Stimulated activated effector memory CD8-positive, alpha-beta T cell treated with anti-CD3 and anti-CD28 coated beads, Interleukin-12 subunit alpha, Interleukin-12 subunit beta, amount 100 ng/mL, for 72 hours (primary cell): ENCODE results near the gene REV3L.
A peak's percentile ranks its signal among the peaks of the same experiment; 100 is the strongest.

ENCODE experiments used
- ATAC-seq: fragments of 150-1000 bp; cut with Tn5 transposase; 2 replicates; pipeline ENCODE4 v1.10.0; 2021
- DNase-seq, 2 donors: peaks; one replicate each; pipeline ENCODE4 v3.0.0; 2021 to 2022; ENCODE audit warnings: low spot score in 2 of 2
- H3K27ac Mint-ChIP-seq: one replicate; pipeline ENCODE4 v1.8.0; 2022; ENCODE audit warnings: mild to moderate bottlenecking, mixed read lengths
- H3K36me3 Mint-ChIP-seq: one replicate; pipeline ENCODE4 v1.8.0; 2022; ENCODE audit warnings: mild to moderate bottlenecking, mixed read lengths
- H3K4me1 Mint-ChIP-seq: one replicate; pipeline ENCODE4 v1.8.0; 2022; ENCODE audit warnings: mixed read lengths
- H3K4me3 Mint-ChIP-seq: one replicate; pipeline ENCODE4 v1.8.0; 2022; ENCODE audit warnings: mild to moderate bottlenecking, mixed read lengths
- H3K9me3 Mint-ChIP-seq: one replicate; pipeline ENCODE4 v1.8.0; 2022; ENCODE audit warnings: mixed read lengths

Gene REV3L

DNA sequence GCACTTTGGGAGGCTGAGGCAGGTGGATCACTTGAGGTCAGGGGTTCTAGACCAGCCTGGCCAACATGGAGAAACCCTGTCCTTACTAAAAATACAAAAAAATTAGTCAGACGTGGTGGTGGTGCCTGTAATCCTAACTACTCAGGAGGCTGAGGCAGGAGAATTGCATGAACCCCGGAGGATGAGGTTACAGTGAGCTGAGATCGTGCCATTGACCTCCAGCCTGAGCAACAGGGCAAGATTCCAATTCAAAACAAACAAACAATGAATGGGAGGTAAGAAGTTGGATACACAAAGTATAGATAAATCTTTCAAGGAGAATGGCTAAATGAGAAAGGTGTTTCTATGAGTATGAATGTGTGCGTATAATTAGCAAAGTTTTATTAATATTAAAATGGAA is 75.3 kb downstream of the REV3L start:
- DNase-seq, result no peak
- Mint-ChIP-seq H3K9me3 (no peaks in the 10 kb centered on the region), H3K36me3 (peaks cover 66% of the 10 kb centered on the region), H3K27ac (peak overlapping the region; percentile 75), H3K4me1 (peaks cover 19% of the 10 kb centered on the region), H3K4me3 (no peak overlapping the region)
- no peak for ATAC-seq

GRCh38 chr6:111406200-111406721 is 76.8 kb downstream of the REV3L start:
- Mint-ChIP-seq H3K27ac (peak overlapping the region; percentile 4), H3K36me3 (peaks cover 71% of the 10 kb centered on the region)

DNA sequence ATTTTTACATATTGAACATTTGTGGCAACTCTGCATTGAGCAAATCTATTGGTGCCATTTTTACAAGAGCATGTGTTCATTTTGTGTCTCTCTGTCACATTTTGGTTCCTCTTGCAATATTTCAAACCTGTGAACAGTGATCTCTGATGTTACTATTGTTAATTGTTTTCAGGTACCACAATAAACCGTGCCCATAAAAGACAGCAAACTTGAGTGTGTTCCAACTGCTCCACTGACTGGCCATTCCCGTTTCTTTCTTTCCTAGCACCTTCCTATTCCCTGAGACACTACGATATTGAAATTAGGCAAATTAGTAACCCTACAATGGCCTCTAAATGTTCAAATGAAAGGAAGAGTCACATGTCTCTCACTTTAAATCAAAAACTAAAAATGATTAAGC is 79.6 kb downstream of the REV3L start:
- peaks cover 19% of the 10 kb centered on the region for H3K4me1 Mint-ChIP-seq
- no peak for ATAC-seq
- no peak overlapping the region for H3K4me3 Mint-ChIP-seq
- no peaks in the 10 kb centered on the region for H3K9me3 Mint-ChIP-seq
- peaks cover 61% of the 10 kb centered on the region for H3K36me3 Mint-ChIP-seq
- DNase-seq, result no peak
- H3K27ac Mint-ChIP-seq, result no peak overlapping the region

More at GRCh38 chr6:111406200-111406721, 76.8 kb downstream of the REV3L start:
- ATAC-seq (peak; percentile 99), DNase-seq (no peak)
- no peaks in the 10 kb centered on the region for H3K9me3 Mint-ChIP-seq
- peak overlapping the region; percentile 5 for H3K4me3 Mint-ChIP-seq
- peaks cover 19% of the 10 kb centered on the region for H3K4me1 Mint-ChIP-seq

DNA sequence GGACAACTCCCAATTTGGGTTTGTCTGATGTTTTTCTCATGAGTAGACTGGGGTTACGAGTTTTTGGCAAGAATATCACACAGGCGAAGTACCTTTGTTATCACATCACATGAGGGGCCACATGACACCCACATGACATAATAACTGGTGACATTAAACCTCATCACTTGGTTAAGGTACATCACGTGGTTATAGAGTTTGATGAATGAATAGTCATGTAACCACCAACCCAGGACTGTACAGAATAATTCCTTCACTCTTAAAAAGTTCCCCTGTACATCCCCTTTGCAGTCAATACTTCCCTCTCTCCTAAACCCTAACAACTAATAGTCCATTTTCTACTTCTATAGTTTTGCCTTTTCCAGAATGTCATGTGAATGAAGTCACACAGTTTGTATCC is 83.4 kb downstream of the REV3L start:
- H3K36me3 Mint-ChIP-seq, result peaks cover 56% of the 10 kb centered on the region
- H3K4me3 Mint-ChIP-seq, result no peak overlapping the region
- DNase-seq, result no peak
- H3K27ac Mint-ChIP-seq, result peak overlapping the region; percentile 1
- peak; percentile 70 for ATAC-seq
- no peaks in the 10 kb centered on the region for H3K4me1 Mint-ChIP-seq
- no peaks in the 10 kb centered on the region for H3K9me3 Mint-ChIP-seq

- no peaks in the 10 kb centered on the region for H3K9me3 Mint-ChIP-seq
- DNase-seq, result no peak
- peaks cover 95% of the 10 kb centered on the region for H3K36me3 Mint-ChIP-seq
- H3K4me1 Mint-ChIP-seq, result no peaks in the 10 kb centered on the region
- no peak overlapping the region for H3K4me3 Mint-ChIP-seq
- H3K27ac Mint-ChIP-seq, result no peak overlapping the region
- ATAC-seq, result no peak
Observed at GRCh38 chr6:111388681-111389080, 94.3 kb downstream of the REV3L start.

GRCh38 chr6:111382476-111383294 is 100.3 kb downstream of the REV3L start:
- Mint-ChIP-seq H3K4me3 (no peak overlapping the region), H3K4me1 (no peaks in the 10 kb centered on the region), H3K36me3 (peaks cover 75% of the 10 kb centered on the region), H3K9me3 (no peaks in the 10 kb centered on the region), H3K27ac (no peak overlapping the region)
- ATAC-seq, result no peak
- no peak for DNase-seq

- Mint-ChIP-seq H3K4me3 (no peak overlapping the region), H3K9me3 (no peaks in the 10 kb centered on the region), H3K4me1 (no peaks in the 10 kb centered on the region), H3K36me3 (peaks cover 75% of the 10 kb centered on the region), H3K27ac (no peak overlapping the region)
- ATAC-seq (no peak), DNase-seq (no peak)
Observed at GRCh38 chr6:111381728-111382127, 101.3 kb downstream of the REV3L start.

DNA sequence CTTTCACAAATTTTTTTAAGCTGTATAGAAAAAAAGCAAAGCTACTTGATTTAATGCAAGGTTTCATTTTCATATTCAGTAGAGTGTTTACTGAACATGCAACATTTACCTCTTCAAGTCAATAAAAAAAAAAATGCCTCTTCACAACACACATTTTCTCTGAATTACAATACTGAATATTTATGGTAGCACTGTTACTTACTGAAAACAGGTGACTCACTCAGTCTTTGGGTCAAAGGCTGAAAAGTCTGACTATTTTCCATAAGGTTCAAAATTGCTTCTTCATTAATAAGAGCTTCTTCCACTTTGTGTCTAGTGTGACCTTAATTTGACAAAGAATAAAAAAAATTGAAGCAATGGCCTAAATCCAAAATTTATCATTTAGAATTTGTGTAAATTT is 101.9 kb downstream of the REV3L start:
- DNase-seq (no peak), ATAC-seq (peak; percentile 45)
- no peak overlapping the region for H3K27ac Mint-ChIP-seq
- H3K9me3 Mint-ChIP-seq, result no peaks in the 10 kb centered on the region
- H3K36me3 Mint-ChIP-seq, result peaks cover 75% of the 10 kb centered on the region
- no peak overlapping the region for H3K4me3 Mint-ChIP-seq
- no peaks in the 10 kb centered on the region for H3K4me1 Mint-ChIP-seq

GRCh38 chr6:111379831-111380230 is 103.2 kb downstream of the REV3L start:
- ATAC-seq, result no peak
- Mint-ChIP-seq H3K4me3 (no peak overlapping the region), H3K4me1 (no peaks in the 10 kb centered on the region), H3K36me3 (peaks cover 75% of the 10 kb centered on the region), H3K9me3 (no peaks in the 10 kb centered on the region), H3K27ac (no peak overlapping the region)
- no peak for DNase-seq

DNA sequence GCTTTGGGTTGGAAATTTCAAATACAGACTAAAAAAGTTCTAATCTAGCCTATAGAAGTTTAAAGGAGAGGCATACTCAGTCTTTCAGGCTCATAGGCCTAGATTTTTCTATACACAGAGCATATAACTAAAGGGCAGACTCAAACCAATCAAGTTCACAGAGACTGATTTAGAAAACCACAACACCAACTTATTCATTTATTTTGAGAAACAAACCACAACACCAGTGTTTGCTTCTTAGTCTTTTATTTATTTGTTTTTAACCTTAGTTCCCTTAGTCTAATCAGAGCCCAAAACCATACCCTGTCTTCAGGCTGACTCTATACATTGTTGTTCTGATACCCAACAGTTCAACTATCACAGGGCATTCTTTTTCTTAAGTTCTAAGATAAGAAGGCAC is 103.7 kb downstream of the REV3L start:
- H3K4me3 Mint-ChIP-seq, result no peak overlapping the region
- no peaks in the 10 kb centered on the region for H3K9me3 Mint-ChIP-seq
- H3K27ac Mint-ChIP-seq, result peak overlapping the region; percentile 1
- peaks cover 74% of the 10 kb centered on the region for H3K36me3 Mint-ChIP-seq
- no peaks in the 10 kb centered on the region for H3K4me1 Mint-ChIP-seq
- no peak for DNase-seq
- peak; percentile 61 for ATAC-seq

- ATAC-seq (no peak), DNase-seq (no peak)
- H3K9me3 Mint-ChIP-seq, result no peaks in the 10 kb centered on the region
- no peaks in the 10 kb centered on the region for H3K4me1 Mint-ChIP-seq
- H3K4me3 Mint-ChIP-seq, result no peak overlapping the region
- peaks cover 72% of the 10 kb centered on the region for H3K36me3 Mint-ChIP-seq
- no peak overlapping the region for H3K27ac Mint-ChIP-seq
Observed at GRCh38 chr6:111377558-111378120, 105.4 kb downstream of the REV3L start.

DNA sequence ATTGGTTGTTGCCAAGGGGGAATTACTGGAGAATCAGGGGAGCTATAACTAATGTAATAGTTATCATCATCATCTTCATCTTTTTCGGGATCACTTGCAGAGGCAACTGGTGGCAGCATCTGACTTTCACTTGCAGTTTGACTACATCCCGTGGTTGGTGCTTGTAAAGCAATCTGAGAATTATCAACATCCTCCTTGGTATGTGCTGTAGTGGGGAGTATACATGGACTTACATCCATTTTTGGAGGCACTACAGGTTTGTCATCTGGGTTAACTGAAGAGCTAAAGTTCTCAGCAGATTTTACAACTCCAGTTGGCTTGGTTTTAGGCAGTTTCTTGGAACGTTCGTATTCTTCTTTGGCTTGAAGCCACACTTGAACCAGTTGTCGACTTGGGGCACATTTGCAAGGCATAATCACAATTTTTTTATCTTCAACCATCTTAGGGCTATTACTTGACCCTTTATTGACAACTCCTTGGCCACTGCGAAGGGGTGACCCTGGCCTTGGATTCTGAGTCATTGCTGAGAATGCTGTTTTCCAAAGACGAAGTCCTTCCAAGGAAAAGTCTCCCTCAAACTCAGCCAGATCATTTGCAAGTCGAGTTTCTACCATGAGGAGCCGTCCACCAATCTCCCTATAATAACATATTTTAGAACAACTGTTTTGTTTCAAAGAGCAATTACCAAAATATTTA is 115.5 kb downstream of the REV3L start:
- H3K27ac Mint-ChIP-seq, result no peak overlapping the region
- H3K36me3 Mint-ChIP-seq, result peaks cover 17% of the 10 kb centered on the region
- H3K4me1 Mint-ChIP-seq, result peaks cover 14% of the 10 kb centered on the region
- no peaks in the 10 kb centered on the region for H3K9me3 Mint-ChIP-seq
- H3K4me3 Mint-ChIP-seq, result no peak overlapping the region
- peak; percentile 83 for ATAC-seq
- no peak for DNase-seq

DNA sequence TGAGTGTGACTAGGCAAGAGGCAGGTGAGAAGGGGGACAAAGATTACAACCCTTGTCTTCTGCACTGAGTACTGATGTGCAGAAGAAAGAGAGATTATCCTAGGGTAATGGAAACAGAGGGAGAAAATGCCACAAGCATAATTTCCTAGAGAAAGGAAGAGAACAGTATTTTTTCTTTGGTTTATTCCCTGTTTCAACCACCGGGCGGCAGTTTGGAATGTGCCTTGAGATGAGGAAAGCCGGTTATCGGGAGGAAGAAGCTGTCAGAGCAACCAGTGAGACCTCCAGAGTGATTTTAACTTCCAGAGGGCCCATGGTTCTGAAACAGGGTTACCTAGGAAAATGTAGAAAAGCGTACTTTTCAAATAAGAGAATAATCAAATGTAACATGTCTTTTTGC is 121.4 kb downstream of the REV3L start:
- H3K36me3 Mint-ChIP-seq, result peaks cover 38% of the 10 kb centered on the region
- H3K9me3 Mint-ChIP-seq, result no peaks in the 10 kb centered on the region
- H3K4me3 Mint-ChIP-seq, result no peak overlapping the region
- DNase-seq (no peak), ATAC-seq (no peak)
- no peak overlapping the region for H3K27ac Mint-ChIP-seq
- H3K4me1 Mint-ChIP-seq, result no peaks in the 10 kb centered on the region

DNA sequence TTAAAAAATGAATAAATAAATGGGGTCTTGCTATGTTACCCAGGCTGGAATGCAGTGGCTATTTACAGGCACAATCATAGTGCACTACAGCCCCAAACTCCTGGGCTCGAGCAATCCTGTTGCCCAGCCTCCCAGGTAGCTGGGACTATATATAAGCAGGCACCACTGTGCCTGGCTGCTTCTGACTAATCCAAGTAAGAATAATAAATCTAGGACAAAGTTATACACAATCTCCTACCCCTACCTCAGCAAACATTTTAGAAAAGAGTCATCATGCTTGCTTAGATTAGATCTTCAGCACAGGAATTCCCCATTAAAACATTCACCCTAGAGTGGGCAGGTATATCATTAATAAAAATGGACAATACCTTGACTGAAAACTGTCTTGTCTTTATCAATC is 124.6 kb downstream of the REV3L start:
- H3K9me3 Mint-ChIP-seq, result no peaks in the 10 kb centered on the region
- no peaks in the 10 kb centered on the region for H3K4me1 Mint-ChIP-seq
- ATAC-seq (no peak), DNase-seq (no peak)
- H3K4me3 Mint-ChIP-seq, result no peak overlapping the region
- H3K27ac Mint-ChIP-seq, result no peak overlapping the region
- peaks cover 61% of the 10 kb centered on the region for H3K36me3 Mint-ChIP-seq

- no peaks in the 10 kb centered on the region for H3K9me3 Mint-ChIP-seq
- H3K4me3 Mint-ChIP-seq, result no peak overlapping the region
- ATAC-seq (no peak), DNase-seq (no peak)
- H3K27ac Mint-ChIP-seq, result no peak overlapping the region
- H3K36me3 Mint-ChIP-seq, result peaks cover 55% of the 10 kb centered on the region
- no peaks in the 10 kb centered on the region for H3K4me1 Mint-ChIP-seq
Observed at GRCh38 chr6:111357705-111358104, 125.3 kb downstream of the REV3L start.
